ENCODE results near the gene CREBBP.
A peak's percentile ranks its signal among the peaks of the same experiment; 100 is the strongest.
"Not testable (repeated sequence)": the region's sequence is repeated elsewhere in the genome, so short reads cannot be mapped to it uniquely, and the experiment has no call there.

The CREBBP gene

GRCh38 chr16:3880623-3881498 is at the start of gene CREBBP:
Gene CREBBP, minus strand, starts transcription at chr16:3880713. Its CDS starts 797 bp downstream, at chr16:3879916.
- peak; percentile 85 for DNase-seq

GRCh38 chr16:3927147-3927546 is 46.6 kb upstream of the CREBBP start:
- not testable (repeated sequence) for DNase-seq

- DNase-seq = no peak
These were observed 44.2 kb upstream of the CREBBP start for GRCh38 chr16:3924763-3925162.

- DNase-seq = no peak
These were observed 41.7 kb upstream of the CREBBP start for GRCh38 chr16:3922241-3922640.

GRCh38 chr16:3920206-3920605 is 39.7 kb upstream of the CREBBP start:
- no peak for DNase-seq

GRCh38 chr16:3919413-3919812 is 38.9 kb upstream of the CREBBP start:
- DNase-seq = no peak

- no peak for DNase-seq
These were observed 35.1 kb upstream of the CREBBP start for GRCh38 chr16:3915426-3916260.

GRCh38 chr16:3912897-3913296 is 32.4 kb upstream of the CREBBP start:
- no peak for DNase-seq

GRCh38 chr16:3912373-3912772 is 31.9 kb upstream of the CREBBP start:
- DNase-seq = no peak

- not testable (repeated sequence) for DNase-seq
These were observed 31.2 kb upstream of the CREBBP start for GRCh38 chr16:3911741-3912140.

- DNase-seq = no peak
These were observed 29.5 kb upstream of the CREBBP start for GRCh38 chr16:3909791-3910583.

- no peak for DNase-seq
These were observed 28.5 kb upstream of the CREBBP start for GRCh38 chr16:3908951-3909437.

- DNase-seq = no peak
These were observed 27.1 kb upstream of the CREBBP start for GRCh38 chr16:3907586-3907985.

- DNase-seq = no peak
These were observed 25.9 kb upstream of the CREBBP start for GRCh38 chr16:3906363-3906762.

- DNase-seq = no peak
These were observed 24.4 kb upstream of the CREBBP start for GRCh38 chr16:3904875-3905274.

- DNase-seq = no peak
These were observed 9.6 kb upstream of the CREBBP start for GRCh38 chr16:3890091-3890490.

GRCh38 chr16:3889059-3889458 is 8.5 kb upstream of the CREBBP start:
- DNase-seq = no peak

- DNase-seq = not testable (repeated sequence)
These were observed 5.5 kb upstream of the CREBBP start for GRCh38 chr16:3885999-3886398.

- DNase-seq = no peak
These were observed 3.9 kb upstream of the CREBBP start for GRCh38 chr16:3884398-3884797.

GRCh38 chr16:3882531-3882930 is 2.0 kb upstream of the CREBBP start:
- DNase-seq = no peak

- no peak for DNase-seq
These were observed 1.0 kb upstream of the CREBBP start for GRCh38 chr16:3881499-3881990.

- peak; percentile 75 for DNase-seq
These were observed 487 bp downstream of the CREBBP start for GRCh38 chr16:3879887-3880564.
